AG09309 (cell line): ENCODE measurements around the gene SPATA24.
"Not testable (repeated sequence)": the region's sequence is repeated elsewhere in the genome, so short reads cannot be mapped to it uniquely, and the experiment has no call there.

Experiments
- DNase-seq: peaks from one replicate; pipeline ENCODE4 v3.0.0-alpha.2; 2010; ENCODE audit warnings: low read depth
- H3K4me3 ChIP-seq: 2 replicates; pipeline ENCODE4 v1.5.1; 2011; ENCODE audit warnings: mild to moderate bottlenecking, low read depth, low read length, moderate library complexity; ENCODE audit not compliant: control insufficient read depth
- TF ChIP-seq, protein P1 (sequence below): IDR thresholded peaks from 2 replicates; pipeline ENCODE4 v1.5.1; 2011; ENCODE audit warnings: mild to moderate bottlenecking, low read depth, low read length, inconsistent platforms; ENCODE audit not compliant: insufficient read depth, control insufficient read depth; ENCODE audit errors: missing control alignments

The SPATA24 gene

DNA sequence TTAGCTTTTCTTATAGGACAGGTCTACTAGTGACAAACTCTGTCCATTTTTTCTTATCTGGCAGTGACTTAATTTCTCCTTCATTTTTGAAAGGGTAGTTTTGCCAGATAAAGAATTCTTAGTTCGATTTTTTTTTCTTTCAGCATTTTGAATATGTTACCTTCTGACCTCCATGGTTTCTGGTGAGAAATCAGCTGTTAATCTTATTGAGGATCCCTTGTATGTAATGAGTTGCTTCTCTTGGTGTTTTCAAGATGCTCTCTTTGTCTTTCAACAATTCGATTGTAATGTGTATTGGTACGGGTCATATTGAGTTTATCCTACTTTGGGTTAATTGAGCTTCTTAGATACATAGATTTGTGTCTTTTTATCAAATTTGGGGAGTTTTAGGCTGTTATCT lies 49.7 kb downstream of the SPATA24 start:
- H3K4me3 ChIP-seq = no peak overlapping the region
- no peak for DNase-seq
- TF ChIP-seq, protein P1, sequence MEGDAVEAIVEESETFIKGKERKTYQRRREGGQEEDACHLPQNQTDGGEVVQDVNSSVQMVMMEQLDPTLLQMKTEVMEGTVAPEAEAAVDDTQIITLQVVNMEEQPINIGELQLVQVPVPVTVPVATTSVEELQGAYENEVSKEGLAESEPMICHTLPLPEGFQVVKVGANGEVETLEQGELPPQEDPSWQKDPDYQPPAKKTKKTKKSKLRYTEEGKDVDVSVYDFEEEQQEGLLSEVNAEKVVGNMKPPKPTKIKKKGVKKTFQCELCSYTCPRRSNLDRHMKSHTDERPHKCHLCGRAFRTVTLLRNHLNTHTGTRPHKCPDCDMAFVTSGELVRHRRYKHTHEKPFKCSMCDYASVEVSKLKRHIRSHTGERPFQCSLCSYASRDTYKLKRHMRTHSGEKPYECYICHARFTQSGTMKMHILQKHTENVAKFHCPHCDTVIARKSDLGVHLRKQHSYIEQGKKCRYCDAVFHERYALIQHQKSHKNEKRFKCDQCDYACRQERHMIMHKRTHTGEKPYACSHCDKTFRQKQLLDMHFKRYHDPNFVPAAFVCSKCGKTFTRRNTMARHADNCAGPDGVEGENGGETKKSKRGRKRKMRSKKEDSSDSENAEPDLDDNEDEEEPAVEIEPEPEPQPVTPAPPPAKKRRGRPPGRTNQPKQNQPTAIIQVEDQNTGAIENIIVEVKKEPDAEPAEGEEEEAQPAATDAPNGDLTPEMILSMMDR = no peak

DNA sequence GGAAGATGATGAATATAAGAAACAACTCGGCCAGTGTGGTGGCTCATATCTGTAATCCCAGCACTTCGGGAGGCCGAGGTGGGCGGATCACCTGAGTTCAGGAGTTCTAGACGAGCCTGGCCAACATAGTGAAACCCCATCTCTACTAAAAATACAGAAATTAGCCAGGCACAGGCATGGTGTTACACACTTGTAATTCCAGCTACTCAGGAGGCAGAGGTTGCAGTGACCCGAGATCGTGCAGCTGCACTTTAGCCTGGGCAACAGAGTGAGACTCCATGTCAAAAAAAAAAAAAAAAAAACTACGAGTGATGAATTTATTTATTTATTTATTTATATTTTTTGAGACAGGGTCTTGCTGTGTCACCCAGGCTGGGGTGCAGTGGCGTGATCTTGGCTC lies 56.0 kb downstream of the SPATA24 start:
- DNase-seq, H3K4me3 ChIP-seq: not testable (repeated sequence)
